Immature natural killer cell (primary cell): ENCODE measurements around the gene SOS2. TPM values are rescaled to one million over a fixed set of nuclear protein-coding genes. Genes with fewer than 3 reads are reported as not detected.

Source experiments
- DNase-seq, 3 donors: peaks; one replicate each; pipeline ENCODE4 v3.0.0; 2022; ENCODE audit warnings: mixed read lengths in 1 of 3
- H3K27ac Mint-ChIP-seq, 6 donors: one replicate each; pipeline ENCODE4 v1.8.0; 2020; ENCODE audit warnings: mixed read lengths in 6 of 6, mild to moderate bottlenecking in 5 of 6, inconsistent platforms in 4 of 6, moderate library complexity in 3 of 6
- H3K27me3 Mint-ChIP-seq, 3 donors: one replicate each; pipeline ENCODE4 v1.8.0; 2020 to 2021; ENCODE audit warnings: low read depth in 3 of 3, mild to moderate bottlenecking in 3 of 3, mixed read lengths in 3 of 3, moderate library complexity in 3 of 3, inconsistent platforms in 1 of 3
- H3K36me3 Mint-ChIP-seq, 3 donors: one replicate each; pipeline ENCODE4 v1.8.0; 2020; ENCODE audit warnings: mixed read lengths in 3 of 3, inconsistent platforms in 2 of 3, mild to moderate bottlenecking in 2 of 3
- H3K4me1 Mint-ChIP-seq, 2 donors: one replicate each; pipeline ENCODE4 v1.8.0; 2020; ENCODE audit warnings: inconsistent platforms in 2 of 2, mild to moderate bottlenecking in 2 of 2, mixed read lengths in 2 of 2, moderate library complexity in 1 of 2
- H3K4me3 Mint-ChIP-seq, 5 donors: one replicate each; pipeline ENCODE4 v1.8.0; 2020; ENCODE audit warnings: mild to moderate bottlenecking in 5 of 5, mixed read lengths in 5 of 5, inconsistent platforms in 3 of 5, moderate library complexity in 3 of 5
- H3K9me3 Mint-ChIP-seq, 6 donors: one replicate each; pipeline ENCODE4 v1.8.0; 2020; ENCODE audit warnings: mild to moderate bottlenecking in 6 of 6, mixed read lengths in 6 of 6, inconsistent platforms in 4 of 6, moderate library complexity in 3 of 6
- polyA plus RNA-seq, 3 donors: library from polyadenylated mRNA; unstranded; fragments of 300-500 nt; fragmentation: Illumina TruSeq; gene quantifications; one replicate each; pipeline ENCODE4 v1.2.3, GENCODE V29; 2021

SOS2 gene
- polyA plus RNA-seq, 3 donors from 2014 or later: 13.8 to 15.5 (median 14.3) TPM

- Mint-ChIP-seq H3K27ac (no peak overlapping the region), H3K27me3 (no peaks in the 10 kb centered on the region), H3K36me3 (peaks cover 8 to 18% (median 10%) of the 10 kb centered on the region in 3 donors), H3K9me3 (no peaks in the 10 kb centered on the region), H3K4me1 (no peaks in the 10 kb centered on the region), H3K4me3 (no peak overlapping the region)
- DNase-seq: no peak
These were observed 109.1 kb downstream of the SOS2 start for GRCh38 chr14:50122291-50122690.

- H3K9me3 Mint-ChIP-seq: no peaks in the 10 kb centered on the region
- peak overlapping the region in 1 of 6 donors; percentile 17 for H3K27ac Mint-ChIP-seq
- H3K36me3 Mint-ChIP-seq: peaks cover 6 to 15% (median 10%) of the 10 kb centered on the region in 3 donors
- H3K4me3 Mint-ChIP-seq: no peak overlapping the region
- peaks cover 6 to 8% of the 10 kb centered on the region in 2 donors for H3K4me1 Mint-ChIP-seq
- peaks cover 0 to 4% (median under 1%) of the 10 kb centered on the region in 3 donors for H3K27me3 Mint-ChIP-seq
- DNase-seq: no peak
These were observed 109.9 kb downstream of the SOS2 start for GRCh38 chr14:50121486-50121885.

GRCh38 chr14:50117456-50117855, 113.9 kb downstream of the SOS2 start:
- peaks cover 5 to 9% (median 5%) of the 10 kb centered on the region in 3 donors for H3K36me3 Mint-ChIP-seq
- peaks cover 21 to 33% of the 10 kb centered on the region in 2 donors for H3K4me1 Mint-ChIP-seq
- DNase-seq: no peak
- no peak overlapping the region for H3K4me3 Mint-ChIP-seq
- H3K27me3 Mint-ChIP-seq: peaks cover 0 to 6% (median 5%) of the 10 kb centered on the region in 3 donors
- no peaks in the 10 kb centered on the region for H3K9me3 Mint-ChIP-seq
- H3K27ac Mint-ChIP-seq: peak overlapping the region; percentile 51 to 99 (median 62)

- Mint-ChIP-seq H3K4me3 (peak overlapping the region; percentile 95 to 99 (median 96)), H3K4me1 (peaks cover 21 to 33% of the 10 kb centered on the region in 2 donors), H3K36me3 (peaks cover 5 to 9% (median 7%) of the 10 kb centered on the region in 3 donors), H3K27me3 (peaks cover 0 to 6% (median 5%) of the 10 kb centered on the region in 3 donors), H3K27ac (peak overlapping the region; percentile 95 to 99 (median 99)), H3K9me3 (no peaks in the 10 kb centered on the region)
- DNase-seq: no peak
These were observed 114.4 kb downstream of the SOS2 start for GRCh38 chr14:50116966-50117365.

- H3K27ac Mint-ChIP-seq: peak within 1 kb of the TSS; percentile 95 to 99 (median 99)
- H3K36me3 Mint-ChIP-seq: peaks cover 5 to 11% (median 7%) of the 10 kb centered on the region in 3 donors
- H3K4me3 Mint-ChIP-seq: peak within 1 kb of the TSS; percentile 95 to 99 (median 96)
- peak; percentile 94 to 95 (median 94) for DNase-seq
- no peaks in the 10 kb centered on the region for H3K9me3 Mint-ChIP-seq
- H3K27me3 Mint-ChIP-seq: peaks cover 0 to 6% (median 5%) of the 10 kb centered on the region in 3 donors
- peaks cover 21 to 33% of the 10 kb centered on the region in 2 donors for H3K4me1 Mint-ChIP-seq
These were observed 115.0 kb downstream of the SOS2 start, which contains the start of gene VCPKMT for GRCh38 chr14:50116181-50116956. TSS of gene VCPKMT (minus strand) at chr14:50116572. CDS start at chr14:50116552, 20 bp downstream.

GRCh38 chr14:50113381-50114035, 117.9 kb downstream of the SOS2 start:
- Mint-ChIP-seq H3K4me3 (peak overlapping the region in 1 of 5 donors; percentile 9), H3K27ac (peak overlapping the region in 5 of 6 donors; percentile 10 to 73 (median 71)), H3K27me3 (peaks cover 0 to 6% (median 5%) of the 10 kb centered on the region in 3 donors), H3K4me1 (peaks cover 22 to 33% of the 10 kb centered on the region in 2 donors), H3K9me3 (no peaks in the 10 kb centered on the region), H3K36me3 (peaks cover 10 to 18% (median 16%) of the 10 kb centered on the region in 3 donors)
- DNase-seq: no peak

GRCh38 chr14:50110323-50111037, 120.9 kb downstream of the SOS2 start:
- peaks cover 7 to 18% (median 13%) of the 10 kb centered on the region in 3 donors for H3K36me3 Mint-ChIP-seq
- H3K4me1 Mint-ChIP-seq: peaks cover 8 to 16% of the 10 kb centered on the region in 2 donors
- H3K27ac Mint-ChIP-seq: peak overlapping the region in 3 of 6 donors; percentile 24 to 69 (median 44)
- no peak overlapping the region for H3K4me3 Mint-ChIP-seq
- H3K9me3 Mint-ChIP-seq: no peaks in the 10 kb centered on the region
- H3K27me3 Mint-ChIP-seq: peaks cover 0 to 2% (median 0%) of the 10 kb centered on the region in 3 donors
- DNase-seq: no peak

GRCh38 chr14:50109342-50109741, 122.0 kb downstream of the SOS2 start:
- peaks cover 0 to under 1% (median 0%) of the 10 kb centered on the region in 3 donors for H3K27me3 Mint-ChIP-seq
- H3K4me1 Mint-ChIP-seq: peaks cover 8 to 15% of the 10 kb centered on the region in 2 donors
- no peaks in the 10 kb centered on the region for H3K9me3 Mint-ChIP-seq
- H3K4me3 Mint-ChIP-seq: no peak overlapping the region
- DNase-seq: no peak
- H3K27ac Mint-ChIP-seq: no peak overlapping the region
- H3K36me3 Mint-ChIP-seq: peaks cover 7 to 18% (median 13%) of the 10 kb centered on the region in 3 donors

GRCh38 chr14:50107850-50108249, 123.5 kb downstream of the SOS2 start:
- Mint-ChIP-seq H3K36me3 (peaks cover 7 to 15% (median 13%) of the 10 kb centered on the region in 3 donors), H3K27ac (peak overlapping the region in 2 of 6 donors; percentile 55 to 61), H3K9me3 (no peaks in the 10 kb centered on the region)

GRCh38 chr14:50106178-50106577, 125.2 kb downstream of the SOS2 start:
- H3K4me1 Mint-ChIP-seq: peaks cover 20 to 29% of the 10 kb centered on the region in 2 donors
- peak overlapping the region in 5 of 6 donors; percentile 49 to 84 (median 54) for H3K27ac Mint-ChIP-seq
- peaks cover 6 to 11% (median 9%) of the 10 kb centered on the region in 3 donors for H3K36me3 Mint-ChIP-seq
- H3K4me3 Mint-ChIP-seq: no peak overlapping the region
- H3K27me3 Mint-ChIP-seq: no peaks in the 10 kb centered on the region
- no peaks in the 10 kb centered on the region for H3K9me3 Mint-ChIP-seq
- no peak for DNase-seq

More at GRCh38 chr14:50107850-50108249, 123.5 kb downstream of the SOS2 start:
- Mint-ChIP-seq H3K27me3 (no peaks in the 10 kb centered on the region), H3K4me3 (no peak overlapping the region), H3K4me1 (peaks cover 20 to 22% of the 10 kb centered on the region in 2 donors)
- no peak for DNase-seq

- Mint-ChIP-seq H3K9me3 (no peaks in the 10 kb centered on the region), H3K4me3 (peak overlapping the region; percentile 40 to 82 (median 80)), H3K27me3 (no peaks in the 10 kb centered on the region), H3K27ac (peak overlapping the region; percentile 86 to 94 (median 90)), H3K4me1 (peaks cover 32 to 45% of the 10 kb centered on the region in 2 donors), H3K36me3 (peaks cover 0 to 8% (median 5%) of the 10 kb centered on the region in 3 donors)
- DNase-seq: no peak
These were observed 127.8 kb downstream of the SOS2 start for GRCh38 chr14:50103558-50103957.

GRCh38 chr14:50101417-50101816, 130.0 kb downstream of the SOS2 start:
- no peak overlapping the region for H3K27ac Mint-ChIP-seq
- no peaks in the 10 kb centered on the region for H3K27me3 Mint-ChIP-seq
- peaks cover 43 to 57% of the 10 kb centered on the region in 2 donors for H3K4me1 Mint-ChIP-seq
- no peak overlapping the region for H3K4me3 Mint-ChIP-seq
- peaks cover 0 to 8% (median 0%) of the 10 kb centered on the region in 3 donors for H3K36me3 Mint-ChIP-seq
- H3K9me3 Mint-ChIP-seq: no peaks in the 10 kb centered on the region
- no peak for DNase-seq

- Mint-ChIP-seq H3K27ac (peak overlapping the region in 4 of 6 donors; percentile 22 to 60 (median 43)), H3K27me3 (peaks cover 0 to 2% (median 0%) of the 10 kb centered on the region in 3 donors), H3K4me1 (peaks cover 49 to 63% of the 10 kb centered on the region in 2 donors), H3K4me3 (no peak overlapping the region), H3K9me3 (no peaks in the 10 kb centered on the region), H3K36me3 (peaks cover 0 to 12% (median 1%) of the 10 kb centered on the region in 3 donors)
- no peak for DNase-seq
These were observed 130.6 kb downstream of the SOS2 start for GRCh38 chr14:50100805-50101204.
